ENCODE measurements around the gene BAG1.

Gene BAG1

GRCh38 chr9:33256236-33256635, 8.3 kb downstream of the BAG1 start:
- peaks cover 43 to 91% of the 10 kb centered on the region in 2 donors for H3K36me3 ChIP-seq (replicated peaks in 1 of 2; ENCODE audit: control insufficient read depth in 2 of 2, insufficient read depth in 2 of 2, low read length in 2 of 2)
- no peaks in the 10 kb centered on the region for H3K79me1 ChIP-seq (ENCODE audit: low read depth, low read length)
- no CpG with 5 or more reads among the region's 2 CpGs for WGBS, 2 donors (ENCODE audit: extremely low coverage in 2 of 2, insufficient read length in 2 of 2, insufficient replicate concordance in 1 of 2)

GRCh38 chr9:33255471-33255870, 9.0 kb downstream of the BAG1 start:
- no peak overlapping the region for H3K4me2 ChIP-seq (ENCODE audit: insufficient read depth, low read length, poor library complexity, severe bottlenecking)
- no peak overlapping the region for H3K4ac ChIP-seq (ENCODE audit: low read length)
- no peak overlapping the region for H3K18ac ChIP-seq (ENCODE audit: low read length)
- DNase-seq (ENCODE audit: low spot score), result no peak
- H2BK5ac ChIP-seq (ENCODE audit: low read length), result no peak overlapping the region
- H2AFZ ChIP-seq (ENCODE audit: low read length), result no peak overlapping the region
- H3K4me1 ChIP-seq (ENCODE audit: control insufficient read depth in 2 of 2, insufficient read depth in 1 of 2, low read depth in 1 of 2, low read length in 2 of 2), result no peaks in the 10 kb centered on the region
- H3K27me3 ChIP-seq (ENCODE audit: control insufficient read depth in 3 of 3, insufficient read depth in 3 of 3, low read depth in 1 of 3, low read length in 3 of 3), result no peaks in the 10 kb centered on the region
- H3K14ac ChIP-seq (ENCODE audit: low read length), result no peak overlapping the region
- no peaks in the 10 kb centered on the region for H3K9me3 ChIP-seq (replicated peaks in 1 of 2; ENCODE audit: control insufficient read depth in 2 of 2, insufficient read depth in 1 of 2, low read depth in 1 of 2, low read length in 2 of 2)
- no peak overlapping the region for H3K27ac ChIP-seq (replicated peaks; ENCODE audit: low read length)
- H3K4me3 ChIP-seq (ENCODE audit: low read length in 2 of 2), result no peak overlapping the region
- H3K23ac ChIP-seq (ENCODE audit: low read depth, low read length, poor library complexity), result no peak overlapping the region
- peaks cover 43 to 86% of the 10 kb centered on the region in 2 donors for H3K36me3 ChIP-seq (replicated peaks in 1 of 2; ENCODE audit: control insufficient read depth in 2 of 2, insufficient read depth in 2 of 2, low read length in 2 of 2)
- H2BK120ac ChIP-seq (ENCODE audit: low read depth, low read length), result no peak overlapping the region
- H2BK12ac ChIP-seq (ENCODE audit: low read length), result no peak overlapping the region
- no peak overlapping the region for H2AK5ac ChIP-seq (ENCODE audit: low read depth, low read length)
- 100% methylated on average over 1 of the region's 4 CpGs for WGBS, 2 donors (ENCODE audit: extremely low coverage in 2 of 2, insufficient read length in 2 of 2, insufficient replicate concordance in 1 of 2)
- H2BK15ac ChIP-seq (ENCODE audit: low read length), result no peak overlapping the region
- H4K91ac ChIP-seq (ENCODE audit: low read depth, low read length, poor library complexity), result no peak overlapping the region
- H3K9ac ChIP-seq (ENCODE audit: low read depth, low read length, poor library complexity), result no peak overlapping the region
- H4K8ac ChIP-seq (ENCODE audit: low read depth, low read length), result no peak overlapping the region
- H3K79me1 ChIP-seq (ENCODE audit: low read depth, low read length), result no peaks in the 10 kb centered on the region

More at GRCh38 chr9:33256236-33256635, 8.3 kb downstream of the BAG1 start:
- Histone ChIP-seq H3K4ac (ENCODE audit: low read length) (no peak overlapping the region), H4K91ac (ENCODE audit: low read depth, low read length, poor library complexity) (no peak overlapping the region), H3K4me3 (ENCODE audit: low read length in 2 of 2) (no peak overlapping the region), H3K9me3 (replicated peaks in 1 of 2; ENCODE audit: control insufficient read depth in 2 of 2, insufficient read depth in 1 of 2, low read depth in 1 of 2, low read length in 2 of 2) (no peaks in the 10 kb centered on the region), H4K8ac (ENCODE audit: low read depth, low read length) (no peak overlapping the region), H3K23ac (ENCODE audit: low read depth, low read length, poor library complexity) (no peak overlapping the region), H3K14ac (ENCODE audit: low read length) (no peak overlapping the region), H2AFZ (ENCODE audit: low read length) (no peak overlapping the region), H3K9ac (ENCODE audit: low read depth, low read length, poor library complexity) (no peak overlapping the region), H2BK5ac (ENCODE audit: low read length) (no peak overlapping the region), H3K27me3 (ENCODE audit: control insufficient read depth in 3 of 3, insufficient read depth in 3 of 3, low read depth in 1 of 3, low read length in 3 of 3) (no peaks in the 10 kb centered on the region), H2AK5ac (ENCODE audit: low read depth, low read length) (no peak overlapping the region), H2BK15ac (ENCODE audit: low read length) (no peak overlapping the region), H2BK120ac (ENCODE audit: low read depth, low read length) (no peak overlapping the region), H2BK12ac (ENCODE audit: low read length) (no peak overlapping the region), H3K18ac (ENCODE audit: low read length) (no peak overlapping the region), H3K27ac (replicated peaks; ENCODE audit: low read length) (no peak overlapping the region), H3K4me1 (ENCODE audit: control insufficient read depth in 2 of 2, insufficient read depth in 1 of 2, low read depth in 1 of 2, low read length in 2 of 2) (no peaks in the 10 kb centered on the region), H3K4me2 (ENCODE audit: insufficient read depth, low read length, poor library complexity, severe bottlenecking) (no peak overlapping the region)
- DNase-seq (ENCODE audit: low spot score), result no peak

GRCh38 chr9:33255014-33255413, 9.5 kb downstream of the BAG1 start:
- no peak overlapping the region for H2BK15ac ChIP-seq (ENCODE audit: low read length)
- H3K4me2 ChIP-seq (ENCODE audit: insufficient read depth, low read length, poor library complexity, severe bottlenecking), result no peak overlapping the region
- no peak overlapping the region for H3K4ac ChIP-seq (ENCODE audit: low read length)
- H2AK5ac ChIP-seq (ENCODE audit: low read depth, low read length), result no peak overlapping the region
- H2BK12ac ChIP-seq (ENCODE audit: low read length), result no peak overlapping the region
- no peaks in the 10 kb centered on the region for H3K27me3 ChIP-seq (ENCODE audit: control insufficient read depth in 3 of 3, insufficient read depth in 3 of 3, low read depth in 1 of 3, low read length in 3 of 3)
- no peak overlapping the region for H4K8ac ChIP-seq (ENCODE audit: low read depth, low read length)
- H3K18ac ChIP-seq (ENCODE audit: low read length), result no peak overlapping the region
- no peaks in the 10 kb centered on the region for H3K79me1 ChIP-seq (ENCODE audit: low read depth, low read length)
- no peak overlapping the region for H3K23ac ChIP-seq (ENCODE audit: low read depth, low read length, poor library complexity)
- no peak overlapping the region for H4K91ac ChIP-seq (ENCODE audit: low read depth, low read length, poor library complexity)
- H3K9me3 ChIP-seq (replicated peaks in 1 of 2; ENCODE audit: control insufficient read depth in 2 of 2, insufficient read depth in 1 of 2, low read depth in 1 of 2, low read length in 2 of 2), result no peaks in the 10 kb centered on the region
- no peak overlapping the region for H2BK5ac ChIP-seq (ENCODE audit: low read length)
- no peak for DNase-seq (ENCODE audit: low spot score)
- no CpG with 5 or more reads among the region's 8 CpGs for whole genome bisulfite sequencing, 2 donors (ENCODE audit: extremely low coverage in 2 of 2, insufficient read length in 2 of 2, insufficient replicate concordance in 1 of 2)
- H3K4me3 ChIP-seq (ENCODE audit: low read length in 2 of 2), result no peak overlapping the region
- H3K4me1 ChIP-seq (ENCODE audit: control insufficient read depth in 2 of 2, insufficient read depth in 1 of 2, low read depth in 1 of 2, low read length in 2 of 2), result no peaks in the 10 kb centered on the region
- no peak overlapping the region for H3K27ac ChIP-seq (replicated peaks; ENCODE audit: low read length)
- H3K36me3 ChIP-seq (replicated peaks in 1 of 2; ENCODE audit: control insufficient read depth in 2 of 2, insufficient read depth in 2 of 2, low read length in 2 of 2), result peaks cover 40 to 86% of the 10 kb centered on the region in 2 donors
- H2AFZ ChIP-seq (ENCODE audit: low read length), result no peak overlapping the region
- no peak overlapping the region for H3K9ac ChIP-seq (ENCODE audit: low read depth, low read length, poor library complexity)
- H3K14ac ChIP-seq (ENCODE audit: low read length), result no peak overlapping the region
- H2BK120ac ChIP-seq (ENCODE audit: low read depth, low read length), result no peak overlapping the region

- peaks cover 37 to 83% of the 10 kb centered on the region in 2 donors for H3K36me3 ChIP-seq (replicated peaks in 1 of 2; ENCODE audit: control insufficient read depth in 2 of 2, insufficient read depth in 2 of 2, low read length in 2 of 2)
- WGBS, 2 donors (ENCODE audit: extremely low coverage in 2 of 2, insufficient read length in 2 of 2, insufficient replicate concordance in 1 of 2), result no CpG with 5 or more reads among the region's 4 CpGs
- H4K91ac ChIP-seq (ENCODE audit: low read depth, low read length, poor library complexity), result no peak overlapping the region
These were observed 10.3 kb downstream of the BAG1 start for GRCh38 chr9:33254211-33254610.

More at GRCh38 chr9:33254211-33254610, 10.3 kb downstream of the BAG1 start:
- Histone ChIP-seq H3K14ac (ENCODE audit: low read length) (no peak overlapping the region), H2BK5ac (ENCODE audit: low read length) (no peak overlapping the region), H2AK5ac (ENCODE audit: low read depth, low read length) (no peak overlapping the region), H3K4me3 (ENCODE audit: low read length in 2 of 2) (no peak overlapping the region), H3K23ac (ENCODE audit: low read depth, low read length, poor library complexity) (no peak overlapping the region), H3K18ac (ENCODE audit: low read length) (no peak overlapping the region), H3K4ac (ENCODE audit: low read length) (no peak overlapping the region), H3K9me3 (replicated peaks in 1 of 2; ENCODE audit: control insufficient read depth in 2 of 2, insufficient read depth in 1 of 2, low read depth in 1 of 2, low read length in 2 of 2) (no peaks in the 10 kb centered on the region), H3K4me1 (ENCODE audit: control insufficient read depth in 2 of 2, insufficient read depth in 1 of 2, low read depth in 1 of 2, low read length in 2 of 2) (no peaks in the 10 kb centered on the region), H4K8ac (ENCODE audit: low read depth, low read length) (no peak overlapping the region), H3K27me3 (ENCODE audit: control insufficient read depth in 3 of 3, insufficient read depth in 3 of 3, low read depth in 1 of 3, low read length in 3 of 3) (no peaks in the 10 kb centered on the region), H3K4me2 (ENCODE audit: insufficient read depth, low read length, poor library complexity, severe bottlenecking) (no peak overlapping the region), H3K79me1 (ENCODE audit: low read depth, low read length) (no peaks in the 10 kb centered on the region), H2BK12ac (ENCODE audit: low read length) (no peak overlapping the region), H2BK15ac (ENCODE audit: low read length) (no peak overlapping the region), H3K9ac (ENCODE audit: low read depth, low read length, poor library complexity) (no peak overlapping the region), H2AFZ (ENCODE audit: low read length) (no peak overlapping the region), H3K27ac (replicated peaks; ENCODE audit: low read length) (no peak overlapping the region), H2BK120ac (ENCODE audit: low read depth, low read length) (no peak overlapping the region)
- no peak for DNase-seq (ENCODE audit: low spot score)

All from neuronal stem cell (in vitro differentiated cells).